Stomach (tissue), 4 donors: ENCODE measurements around the gene IRF4.

Experiments
- CTCF ChIP-seq, 7 experiments: fragments of 450-650 bp in 4 of 7; fragments of 200-600 bp in 3 of 7; sonication (generic) in 3 of 7; IDR thresholded peaks; one replicate each; pipeline ENCODE4 v1.5.1; 2016 to 2019; ENCODE audit warnings: antibody characterized with exemption in 7 of 7, control low read depth in 2 of 7, mild to moderate bottlenecking in 1 of 7
- EP300 ChIP-seq: sonication (generic); formaldehyde crosslinking; IDR thresholded peaks from one replicate; pipeline ENCODE4 v1.6.1; 2017; ENCODE audit warnings: antibody characterized with exemption
- POLR2A ChIP-seq, 4 donors: fragments of 450-650 bp; IDR thresholded peaks; one replicate each; pipeline ENCODE4 v1.6.1; 2016; ENCODE audit warnings: antibody characterized with exemption in 4 of 4, control low read depth in 2 of 4, mild to moderate bottlenecking in 1 of 4, moderate library complexity in 1 of 4
- POLR2AphosphoS5 ChIP-seq, 3 donors: sonication (generic); formaldehyde crosslinking; IDR thresholded peaks; one replicate each; pipeline ENCODE4 v1.6.1; 2016; ENCODE audit warnings: antibody characterized with exemption in 3 of 3

- TF ChIP-seq POLR2A (IDR thresholded peaks at IDR 0.05) (no peak), CTCF (IDR thresholded peaks at IDR 0.05) (no peak), EP300 (no peak), POLR2AphosphoS5 (IDR thresholded peaks at IDR 0.05) (no peak)
Measured at GRCh38 chr6:399785-400534, 8.4 kb downstream of the IRF4 start.
